Keratinocyte (primary cell): Measurements from ENCODE around the gene TAGLN2. TPM values are rescaled to one million over a fixed set of nuclear protein-coding genes. Genes with fewer than 3 reads are reported as not detected.

ENCODE experiments used
- DNase-seq: peaks from one replicate; pipeline ENCODE4 v3.0.0-alpha.2; 2011; ENCODE audit warnings: low read depth, missing footprints, low spot score
- FAIRE-seq: peaks from 2 replicates; lab custom pipeline; 2011; peaks lifted over from hg19 to GRCh38; lab: Jason Lieb, UNC
- H2AFZ ChIP-seq: 2 replicates; pipeline ENCODE4 v1.6.0; 2012; ENCODE audit warnings: low read length, control low read depth, inconsistent platforms; ENCODE audit not compliant: control insufficient read depth
- H3K27ac ChIP-seq: 2 replicates; pipeline ENCODE4 v1.5.1; 2011; ENCODE audit warnings: low read length; ENCODE audit not compliant: control insufficient read depth, insufficient read depth
- H3K27me3 ChIP-seq: 3 replicates; pipeline ENCODE4 v1.6.0; 2011; ENCODE audit warnings: low read length; ENCODE audit not compliant: control insufficient read depth, insufficient read depth; ENCODE audit errors: extremely low read depth
- H3K36me3 ChIP-seq, 2 experiments: 2 replicates in 1 of 2; 3 replicates in 1 of 2; pipeline ENCODE4 v1.5.1; 2011; ENCODE audit warnings: low read length in 2 of 2, mild to moderate bottlenecking in 1 of 2; ENCODE audit not compliant: control insufficient read depth in 2 of 2, insufficient read depth in 2 of 2; ENCODE audit errors: extremely low read depth in 1 of 2
- H3K4me1 ChIP-seq: 3 replicates; pipeline ENCODE4 v1.5.1; 2011; ENCODE audit warnings: low read length; ENCODE audit not compliant: control insufficient read depth, insufficient read depth; ENCODE audit errors: extremely low read depth
- H3K4me2 ChIP-seq: 3 replicates; pipeline ENCODE4 v1.6.0; 2011; ENCODE audit warnings: low read depth, low read length; ENCODE audit not compliant: control insufficient read depth, insufficient read depth; ENCODE audit errors: extremely low read depth
- H3K4me3 ChIP-seq, 3 experiments: fragments of 200-600 bp in 1 of 3; sonication (generic) in 1 of 3; 2 replicates in 2 of 3; 3 replicates in 1 of 3; pipeline ENCODE4 v1.5.1; 2011 to 2016; ENCODE audit warnings: low read length in 3 of 3, mild to moderate bottlenecking in 3 of 3, control low read depth in 2 of 3, inconsistent platforms in 1 of 3, low read depth in 1 of 3, mixed read lengths in 1 of 3, mixed run types in 1 of 3, moderate library complexity in 1 of 3; ENCODE audit not compliant: control insufficient read depth in 2 of 3, insufficient read depth in 2 of 3; ENCODE audit errors: extremely low read depth in 1 of 3
- H3K79me2 ChIP-seq: 2 replicates; pipeline ENCODE4 v1.6.0; 2012; ENCODE audit warnings: low read length; ENCODE audit not compliant: control insufficient read depth, insufficient read depth
- H3K9ac ChIP-seq: 3 replicates; pipeline ENCODE4 v1.6.0; 2011; ENCODE audit warnings: low read length; ENCODE audit not compliant: control insufficient read depth, insufficient read depth; ENCODE audit errors: extremely low read depth
- H3K9me1 ChIP-seq: 3 replicates; pipeline ENCODE4 v1.6.0; 2011; ENCODE audit warnings: low read length; ENCODE audit not compliant: control insufficient read depth, insufficient read depth; ENCODE audit errors: extremely low read depth
- H3K9me3 ChIP-seq: 2 replicates; pipeline ENCODE4 v1.5.1; 2012; ENCODE audit warnings: low read depth, low read length; ENCODE audit not compliant: control insufficient read depth
- H4K20me1 ChIP-seq: 3 replicates; pipeline ENCODE4 v1.6.0; 2011; ENCODE audit warnings: low read length; ENCODE audit not compliant: control insufficient read depth, insufficient read depth; ENCODE audit errors: extremely low read depth
- EZH2 ChIP-seq: IDR thresholded peaks from one replicate; pipeline ENCODE4 v1.6.1; 2012; ENCODE audit warnings: inconsistent platforms, mild to moderate bottlenecking, low read length, moderate library complexity
- dilution Hi-C: fragments of 300-500 bp; cut with MboI; formaldehyde crosslinking; loops from one replicate; pipeline ENCODE4 v1.7.0; 2020; ENCODE audit warnings: low sequenced_read_pairs; ENCODE audit not compliant: extremely low pct_ligation_motif_present
- polyA plus RNA-seq, 5 experiments: library from polyadenylated mRNA; depleted of rRNA in 3 of 5; stranded (reverse) in 3 of 5; stranded (forward) in 1 of 5; unstranded in 1 of 5; fragments of >200 nt; gene quantifications; 1 replicate in 1 of 5; 2 replicates in 3 of 5; 3 replicates in 1 of 5; pipeline versions ENCODE4 v1.2.1 to v1.2.3, GENCODE V29; 2011 to 2012; ENCODE audit warnings: missing spikeins in 2 of 5, low read depth in 1 of 5, low replicate concordance in 1 of 5
- TF ChIP-seq, protein P1 (sequence below), 3 experiments: IDR thresholded peaks in 1 of 3; conservative IDR thresholded peaks in 1 of 3; optimal IDR thresholded peaks in 1 of 3; 2 replicates in 2 of 3; 3 replicates in 1 of 3; pipeline versions ENCODE3 to v1.5.1; 2011; ENCODE audit warnings: low read length in 3 of 3, mild to moderate bottlenecking in 3 of 3, moderate library complexity in 2 of 3, control low read depth in 1 of 3, inconsistent platforms in 1 of 3; ENCODE audit not compliant: insufficient read depth in 2 of 3; ENCODE audit errors: extremely low read depth in 1 of 3

The TAGLN2 gene
- polyA plus RNA-seq, 1 donor (not counting 4 experiments of a cell fraction or from before 2014, with no cell fraction given), result 709 TPM

DNA sequence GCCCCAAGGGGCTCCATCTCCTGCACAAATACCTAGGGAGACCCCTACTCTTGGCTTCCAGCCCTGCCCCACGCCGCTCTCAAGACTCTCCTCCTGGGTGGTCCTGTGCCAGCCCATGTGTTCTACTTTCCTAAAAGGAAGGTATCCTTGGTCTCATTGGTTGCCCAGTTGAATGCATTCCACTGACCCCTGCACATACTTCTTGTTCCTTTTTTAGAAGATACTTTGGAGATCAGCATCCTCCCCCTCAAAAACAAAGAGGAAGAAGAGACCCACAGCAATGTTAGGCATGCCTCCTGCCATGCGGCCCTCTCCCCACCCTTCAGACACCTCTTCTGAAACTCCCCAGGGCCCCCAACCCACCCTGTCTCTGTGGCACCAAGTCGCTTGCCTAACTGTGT, 24.7 kb upstream of the TAGLN2 start:
- Histone ChIP-seq H4K20me1 (no peaks in the 10 kb centered on the region), H3K27me3 (no peaks in the 10 kb centered on the region), H3K4me1 (peaks cover 30% of the 10 kb centered on the region), H3K9ac (no peak overlapping the region), H3K4me3 (no peak overlapping the region), H3K9me3 (no peaks in the 10 kb centered on the region), H3K9me1 (peaks cover 4% of the 10 kb centered on the region), H3K36me3 (no peaks in the 10 kb centered on the region), H3K79me2 (no peaks in the 10 kb centered on the region), H2AFZ (no peak overlapping the region), H3K4me2 (no peak overlapping the region), H3K27ac (no peak overlapping the region)
- no peak for FAIRE-seq
- no peak for TF ChIP-seq EZH2
- TF ChIP-seq, protein P1, sequence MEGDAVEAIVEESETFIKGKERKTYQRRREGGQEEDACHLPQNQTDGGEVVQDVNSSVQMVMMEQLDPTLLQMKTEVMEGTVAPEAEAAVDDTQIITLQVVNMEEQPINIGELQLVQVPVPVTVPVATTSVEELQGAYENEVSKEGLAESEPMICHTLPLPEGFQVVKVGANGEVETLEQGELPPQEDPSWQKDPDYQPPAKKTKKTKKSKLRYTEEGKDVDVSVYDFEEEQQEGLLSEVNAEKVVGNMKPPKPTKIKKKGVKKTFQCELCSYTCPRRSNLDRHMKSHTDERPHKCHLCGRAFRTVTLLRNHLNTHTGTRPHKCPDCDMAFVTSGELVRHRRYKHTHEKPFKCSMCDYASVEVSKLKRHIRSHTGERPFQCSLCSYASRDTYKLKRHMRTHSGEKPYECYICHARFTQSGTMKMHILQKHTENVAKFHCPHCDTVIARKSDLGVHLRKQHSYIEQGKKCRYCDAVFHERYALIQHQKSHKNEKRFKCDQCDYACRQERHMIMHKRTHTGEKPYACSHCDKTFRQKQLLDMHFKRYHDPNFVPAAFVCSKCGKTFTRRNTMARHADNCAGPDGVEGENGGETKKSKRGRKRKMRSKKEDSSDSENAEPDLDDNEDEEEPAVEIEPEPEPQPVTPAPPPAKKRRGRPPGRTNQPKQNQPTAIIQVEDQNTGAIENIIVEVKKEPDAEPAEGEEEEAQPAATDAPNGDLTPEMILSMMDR (optimal IDR thresholded peaks at IDR 0.05 in 1 of 3, IDR thresholded peaks at IDR 0.05 in 1 of 3, conservative IDR thresholded peaks at IDR 0.05 in 1 of 3; ENCODE audit: extremely low read depth in 1 of 3, insufficient read depth in 2 of 3, low read length in 3 of 3), result no peak
- DNase-seq, result no peak
- dilution Hi-C loops, result no loop called here

- TF ChIP-seq, protein P1 (optimal IDR thresholded peaks at IDR 0.05 in 1 of 3, IDR thresholded peaks at IDR 0.05 in 1 of 3, conservative IDR thresholded peaks at IDR 0.05 in 1 of 3; ENCODE audit: extremely low read depth in 1 of 3, insufficient read depth in 2 of 3, low read length in 3 of 3), result no peak
- TF ChIP-seq EZH2, result no peak
- Histone ChIP-seq H3K79me2 (no peaks in the 10 kb centered on the region), H3K4me2 (no peak overlapping the region), H3K9ac (no peak overlapping the region), H2AFZ (peak overlapping the region; percentile 24), H3K36me3 (no peaks in the 10 kb centered on the region), H3K27ac (no peak overlapping the region), H3K9me1 (peaks cover 4% of the 10 kb centered on the region), H4K20me1 (no peaks in the 10 kb centered on the region), H3K27me3 (no peaks in the 10 kb centered on the region), H3K4me3 (no peak overlapping the region), H3K4me1 (peaks cover 29% of the 10 kb centered on the region), H3K9me3 (no peaks in the 10 kb centered on the region)
- dilution Hi-C loops, result no loop called here
- FAIRE-seq (no peak), DNase-seq (no peak)
These were observed 23.8 kb upstream of the TAGLN2 start for GRCh38 chr1:159949123-159949522.
